GM12878 (cell line): ENCODE results near the gene MYCN. TPM values are rescaled to one million over a fixed set of nuclear protein-coding genes. Genes with fewer than 3 reads are reported as not detected.

Experiments used
- ATAC-seq: fragments of 200-7000 bp; cut with Tn5 transposase; 3 replicates; pipeline ENCODE4 v1.9.1; 2020; ENCODE audit warnings: mild to moderate bottlenecking, moderate library complexity
- BruUV-seq: library from RNA; stranded (reverse); fragments of 400-500 nt; replicated peaks from 2 replicates; lab custom pipeline; 2021; lab: Mats Ljungman, UMichigan
- CTCF ChIA-PET: fragments of 300-600 bp; sonication (Branson Sonifier 250); formaldehyde crosslinking; extraction: SDS; loops from one replicate; lab custom pipeline; 2021; ENCODE audit warnings: inconsistent platforms; lab: Yijun Ruan, JAX
- POLR2A ChIA-PET: fragments of 350-600 bp; formaldehyde crosslinking; extraction: SDS; loops from one replicate; lab custom pipeline; 2021; ENCODE audit warnings: inconsistent platforms; lab: Charles Lee
- RAD21 ChIA-PET: fragments of 300-600 bp; sonication (Branson Sonifier 250); formaldehyde crosslinking; loops from one replicate; lab custom pipeline; 2023; ENCODE audit warnings: antibody characterized with exemption; ENCODE audit not compliant: unreplicated experiment; lab: Charles Lee
- SMC1A ChIA-PET: fragments of 300-600 bp; sonication (Branson Sonifier 250); formaldehyde crosslinking; loops from one replicate; lab custom pipeline; 2023; ENCODE audit not compliant: unreplicated experiment, uncharacterized antibody; lab: Charles Lee
- DNase-seq: peaks from one replicate; pipeline ENCODE4 v3.0.0-alpha.2; 2011; ENCODE audit warnings: low read depth, low spot score
- FAIRE-seq: peaks from 3 replicates; lab custom pipeline; 2011; peaks lifted over from hg19 to GRCh38; lab: Jason Lieb, UNC
- H2AFZ ChIP-seq: 2 replicates; pipeline ENCODE4 v1.6.0; 2011; ENCODE audit warnings: low read depth, low read length, control low read depth; ENCODE audit not compliant: control insufficient read depth
- H3K27ac ChIP-seq: 2 replicates; pipeline ENCODE4 v1.5.1; 2011; ENCODE audit warnings: control low read depth; ENCODE audit not compliant: control insufficient read depth, insufficient read depth
- H3K27me3 ChIP-seq, 2 experiments: replicated peaks in 1 of 2; 2 replicates each; pipeline versions ENCODE4 v1.6.0 to v1.6.1; 2011; ENCODE audit warnings: low read length in 1 of 2; ENCODE audit not compliant: control insufficient read depth in 2 of 2, insufficient read depth in 2 of 2
- H3K36me3 ChIP-seq, 2 experiments: 2 replicates each; pipeline ENCODE4 v1.5.1; 2011; ENCODE audit warnings: low read length in 1 of 2; ENCODE audit not compliant: control insufficient read depth in 2 of 2, insufficient read depth in 2 of 2
- H3K4me1 ChIP-seq: 2 replicates; pipeline ENCODE4 v1.6.1; 2011; ENCODE audit warnings: mild to moderate bottlenecking, low read length, moderate library complexity, mixed read lengths; ENCODE audit not compliant: control insufficient read depth, insufficient read depth
- H3K4me2 ChIP-seq: 2 replicates; pipeline ENCODE4 v1.6.0; 2011; ENCODE audit warnings: control low read depth; ENCODE audit not compliant: control insufficient read depth, insufficient read depth
- H3K4me3 ChIP-seq: fragments of 200-600 bp; sonication (generic); 2 replicates; pipeline ENCODE4 v1.5.1; 2016
- H3K79me2 ChIP-seq: 2 replicates; pipeline ENCODE4 v1.6.0; 2011; ENCODE audit warnings: low read length; ENCODE audit not compliant: control insufficient read depth, insufficient read depth
- H3K9ac ChIP-seq: 2 replicates; pipeline ENCODE4 v1.8.0; 2011; ENCODE audit warnings: low read length, control low read depth, mixed read lengths; ENCODE audit not compliant: control insufficient read depth, insufficient read depth
- H3K9me3 ChIP-seq: replicated peaks from 3 replicates; pipeline ENCODE4 v1.5.1; 2011; ENCODE audit warnings: mild to moderate bottlenecking, low read length; ENCODE audit not compliant: control insufficient read depth, insufficient read depth
- H4K20me1 ChIP-seq: 2 replicates; pipeline ENCODE4 v1.6.0; 2011; ENCODE audit not compliant: control insufficient read depth, insufficient read depth
- BHLHE40 ChIP-seq, 2 experiments: fragments of 450-650 bp in 1 of 2; IDR thresholded peaks; 2 replicates each; pipeline ENCODE4 v1.6.1; 2011 to 2017; ENCODE audit warnings: low read depth in 2 of 2, borderline replicate concordance in 1 of 2, improper control_type of control experiment in 1 of 2, low read length in 1 of 2, mild to moderate bottlenecking in 1 of 2
- EED ChIP-seq: sonication (generic); IDR thresholded peaks from 2 replicates; pipeline ENCODE4 v1.6.1; 2016; ENCODE audit warnings: antibody characterized with exemption, low read depth
- ESRRA ChIP-seq: IDR thresholded peaks from 2 replicates; pipeline ENCODE4 v1.6.1; 2012; ENCODE audit warnings: mild to moderate bottlenecking, low read length, improper control_type of control experiment
- GABPA ChIP-seq: IDR thresholded peaks from 2 replicates; pipeline ENCODE4 v1.6.1; 2014; ENCODE audit warnings: antibody characterized with exemption, low read depth, mild to moderate bottlenecking, inconsistent platforms
- HDAC2 ChIP-seq: fragments of 200-600 bp; sonication (generic); IDR thresholded peaks from 2 replicates; pipeline ENCODE4 v1.6.1; 2017
- NR2C1 ChIP-seq: fragments of 450-650 bp; IDR thresholded peaks from 2 replicates; pipeline ENCODE4 v1.6.1; 2017; ENCODE audit warnings: antibody characterized with exemption, mild to moderate bottlenecking, moderate library complexity
- SIX5 ChIP-seq: IDR thresholded peaks from 2 replicates; pipeline ENCODE4 v1.6.1; 2011; ENCODE audit warnings: mild to moderate bottlenecking, low read depth, low read length, moderate library complexity; ENCODE audit not compliant: severe bottlenecking
- SPI1 ChIP-seq: IDR thresholded peaks from 2 replicates; pipeline ENCODE4 v1.6.1; 2011; ENCODE audit warnings: low read depth, mild to moderate bottlenecking, low read length, moderate library complexity, borderline replicate concordance; ENCODE audit not compliant: insufficient read depth
- TARDBP ChIP-seq: IDR thresholded peaks from 2 replicates; pipeline ENCODE4 v1.6.1; 2016; ENCODE audit warnings: borderline replicate concordance
- YBX1 ChIP-seq: fragments of 450-650 bp; IDR thresholded peaks from 2 replicates; pipeline ENCODE4 v1.6.1; 2016; ENCODE audit warnings: antibody characterized with exemption
- ZSCAN29 ChIP-seq: fragments of 450-650 bp; IDR thresholded peaks from 2 replicates; pipeline ENCODE4 v1.6.1; 2017; ENCODE audit warnings: mild to moderate bottlenecking, moderate library complexity
- WGBS: methylation state at CpG from one replicate; pipeline ENCODE4 v1.1.6; 2016; ENCODE audit warnings: low lambda C conversion rate; ENCODE audit not compliant: insufficient replicate concordance, insufficient coverage; ENCODE audit errors: missing lambda C conversion rate; 5-methylcytosine and 5-hydroxymethylcytosine counted together
- in situ Hi-C: fragments of 300-500 bp; cut with MboI; formaldehyde crosslinking; loops from 9 replicates; pipeline ENCODE4 v1.14.3; 2018; ENCODE audit warnings: mixed read lengths
- intact Hi-C: fragments of 100-400 bp; cut with micrococcal nuclease; formaldehyde crosslinking; loops from one replicate; pipeline ENCODE4 v1.14.2; 2022; ENCODE audit not compliant: unreplicated experiment
- polyA plus RNA-seq, 11 experiments: library from polyadenylated mRNA; depleted of rRNA in 4 of 11; unstranded in 6 of 11; stranded (reverse) in 5 of 11; fragments of >200 nt; fragmentation: Nextera tagmentation in 4 of 11; fragmentation: Illumina TruSeq in 1 of 11; extraction: Ambion mirVana in 4 of 11; extraction: Trizol in 1 of 11; gene quantifications; 1 replicate in 1 of 11; 2 replicates in 10 of 11; pipeline versions ENCODE4 v1.2.1 to v1.2.3, GENCODE V29; 2011 to 2016; ENCODE audit warnings: inconsistent platforms in 2 of 11, missing spikeins in 2 of 11, low read depth in 1 of 11
- total RNA-seq, 4 experiments: library from RNA; depleted of rRNA in 3 of 4; stranded (reverse); fragments of >200 nt in 3 of 4; fragmentation: Illumina TruSeq in 1 of 4; extraction: Trizol in 1 of 4; gene quantifications; 2 replicates each; pipeline versions ENCODE4 v1.2.1 to v1.2.3, GENCODE V29; 2013 to 2021
- TF ChIP-seq, protein P1 (sequence below): fragments of 450-650 bp; IDR thresholded peaks from 2 replicates; pipeline ENCODE4 v1.6.1; 2016; ENCODE audit warnings: mild to moderate bottlenecking, moderate library complexity, borderline replicate concordance

Gene MYCN
- total and polyA plus RNA-seq, 10 of the 15 experiments (the other 5 are each of a cell fraction or from before 2014, with no cell fraction given), result not detected

DNA sequence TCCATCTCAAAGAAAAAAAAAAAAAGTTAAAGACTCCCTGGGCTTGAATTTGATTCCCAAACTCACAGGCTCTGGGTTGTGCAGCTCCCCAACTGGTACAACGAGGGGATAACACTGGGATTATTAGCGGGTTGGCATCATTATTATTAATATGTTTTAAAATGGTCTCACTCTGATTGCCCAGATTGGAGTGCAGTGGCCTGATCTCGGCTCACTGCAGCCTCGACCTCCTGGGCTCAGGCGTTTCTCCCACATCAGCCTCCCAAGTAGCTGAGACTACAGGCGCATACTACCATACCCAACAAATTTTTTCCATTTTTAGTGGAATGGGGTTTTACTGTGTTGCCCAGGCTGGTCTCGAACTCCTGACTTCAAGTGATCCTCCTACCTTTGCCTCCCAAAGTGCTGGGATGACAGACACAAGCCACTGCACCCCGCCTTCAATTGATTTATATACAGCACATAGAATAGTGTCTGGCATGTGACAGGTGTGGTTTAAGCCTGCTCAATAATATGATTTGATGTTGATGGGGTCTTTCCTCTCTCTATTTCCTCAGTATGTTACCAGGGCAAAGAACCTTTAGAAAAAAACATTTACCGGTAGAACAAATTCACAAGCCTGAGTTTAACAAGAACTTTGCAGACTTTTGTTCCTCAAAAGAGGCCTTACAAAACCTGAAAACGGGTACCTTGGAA is 12.2 kb downstream of the MYCN start:
- Histone ChIP-seq H3K9ac (no peak overlapping the region), H3K27me3 (no peaks in the 10 kb centered on the region; a peak in 2 of 4 replicates), H3K9me3 (no peaks in the 10 kb centered on the region), H4K20me1 (no peaks in the 10 kb centered on the region), H3K27ac (no peak overlapping the region), H3K79me2 (no peaks in the 10 kb centered on the region), H2AFZ (no peak overlapping the region), H3K36me3 (no peaks in the 10 kb centered on the region), H3K4me3 (no peak overlapping the region), H3K4me1 (no peaks in the 10 kb centered on the region), H3K4me2 (no peak overlapping the region)
- RAD21 ChIA-PET, result no interaction called here
- BruUV-seq, result no TSS peak
- FAIRE-seq (no peak), ATAC-seq (no peak), DNase-seq (no peak)
- TF ChIP-seq YBX1 (no peak), SPI1 (no peak), TARDBP (no peak), HDAC2 (no peak), SIX5 (no peak), GABPA (no peak), BHLHE40 (IDR thresholded peaks at IDR 0.05; ENCODE audit: borderline replicate concordance in 1 of 2, low read depth in 2 of 2, low read length in 1 of 2) (no peak), ESRRA (no peak), EED (no peak), ZSCAN29 (no peak), NR2C1 (no peak)
- TF ChIP-seq, protein P1, sequence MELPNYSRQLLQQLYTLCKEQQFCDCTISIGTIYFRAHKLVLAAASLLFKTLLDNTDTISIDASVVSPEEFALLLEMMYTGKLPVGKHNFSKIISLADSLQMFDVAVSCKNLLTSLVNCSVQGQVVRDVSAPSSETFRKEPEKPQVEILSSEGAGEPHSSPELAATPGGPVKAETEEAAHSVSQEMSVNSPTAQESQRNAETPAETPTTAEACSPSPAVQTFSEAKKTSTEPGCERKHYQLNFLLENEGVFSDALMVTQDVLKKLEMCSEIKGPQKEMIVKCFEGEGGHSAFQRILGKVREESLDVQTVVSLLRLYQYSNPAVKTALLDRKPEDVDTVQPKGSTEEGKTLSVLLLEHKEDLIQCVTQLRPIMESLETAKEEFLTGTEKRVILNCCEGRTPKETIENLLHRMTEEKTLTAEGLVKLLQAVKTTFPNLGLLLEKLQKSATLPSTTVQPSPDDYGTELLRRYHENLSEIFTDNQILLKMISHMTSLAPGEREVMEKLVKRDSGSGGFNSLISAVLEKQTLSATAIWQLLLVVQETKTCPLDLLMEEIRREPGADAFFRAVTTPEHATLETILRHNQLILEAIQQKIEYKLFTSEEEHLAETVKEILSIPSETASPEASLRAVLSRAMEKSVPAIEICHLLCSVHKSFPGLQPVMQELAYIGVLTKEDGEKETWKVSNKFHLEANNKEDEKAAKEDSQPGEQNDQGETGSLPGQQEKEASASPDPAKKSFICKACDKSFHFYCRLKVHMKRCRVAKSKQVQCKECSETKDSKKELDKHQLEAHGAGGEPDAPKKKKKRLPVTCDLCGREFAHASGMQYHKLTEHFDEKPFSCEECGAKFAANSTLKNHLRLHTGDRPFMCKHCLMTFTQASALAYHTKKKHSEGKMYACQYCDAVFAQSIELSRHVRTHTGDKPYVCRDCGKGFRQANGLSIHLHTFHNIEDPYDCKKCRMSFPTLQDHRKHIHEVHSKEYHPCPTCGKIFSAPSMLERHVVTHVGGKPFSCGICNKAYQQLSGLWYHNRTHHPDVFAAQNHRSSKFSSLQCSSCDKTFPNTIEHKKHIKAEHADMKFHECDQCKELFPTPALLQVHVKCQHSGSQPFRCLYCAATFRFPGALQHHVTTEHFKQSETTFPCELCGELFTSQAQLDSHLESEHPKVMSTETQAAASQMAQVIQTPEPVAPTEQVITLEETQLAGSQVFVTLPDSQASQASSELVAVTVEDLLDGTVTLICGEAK, result no peak
- 31% methylated on average over 10 of the region's 10 CpGs for WGBS
- CTCF ChIA-PET, result interaction anchor here (0.7 kb wide), 1 partner anchor 311 kb away, joined by 3 read pairs; no protein-coding TSS in a partner anchor
- intact Hi-C loops, result no loop called here
- POLR2A ChIA-PET, result no interaction called here
- SMC1A ChIA-PET, result no interaction called here
- in situ Hi-C loops, result no loop called here
